ENCODE measurements around the gene VPS26B.

- TF ChIP-seq CTCF (conservative IDR thresholded peaks at IDR 0.05) (no peak), ZFX (IDR thresholded peaks at IDR 0.05) (no peak)
These were observed 40.7 kb downstream of the VPS26B start for GRCh38 chr11:134264966-134265764.
